Keratinocyte (primary cell): ENCODE results near the gene CHRNA5. TPM values are rescaled to one million over a fixed set of nuclear protein-coding genes. Genes with fewer than 3 reads are reported as not detected.

Experiments used
- DNase-seq: peaks from one replicate; pipeline ENCODE4 v3.0.0-alpha.2; 2011; ENCODE audit warnings: low read depth, missing footprints, low spot score
- FAIRE-seq: peaks from 2 replicates; lab custom pipeline; 2011; peaks lifted over from hg19 to GRCh38; lab: Jason Lieb, UNC
- H2AFZ ChIP-seq: 2 replicates; pipeline ENCODE4 v1.6.0; 2012; ENCODE audit warnings: low read length, control low read depth, inconsistent platforms; ENCODE audit not compliant: control insufficient read depth
- H3K27ac ChIP-seq: 2 replicates; pipeline ENCODE4 v1.5.1; 2011; ENCODE audit warnings: low read length; ENCODE audit not compliant: control insufficient read depth, insufficient read depth
- H3K27me3 ChIP-seq: 3 replicates; pipeline ENCODE4 v1.6.0; 2011; ENCODE audit warnings: low read length; ENCODE audit not compliant: control insufficient read depth, insufficient read depth; ENCODE audit errors: extremely low read depth
- H3K36me3 ChIP-seq, 2 experiments: 2 replicates in 1 of 2; 3 replicates in 1 of 2; pipeline ENCODE4 v1.5.1; 2011; ENCODE audit warnings: low read length in 2 of 2, mild to moderate bottlenecking in 1 of 2; ENCODE audit not compliant: control insufficient read depth in 2 of 2, insufficient read depth in 2 of 2; ENCODE audit errors: extremely low read depth in 1 of 2
- H3K4me1 ChIP-seq: 3 replicates; pipeline ENCODE4 v1.5.1; 2011; ENCODE audit warnings: low read length; ENCODE audit not compliant: control insufficient read depth, insufficient read depth; ENCODE audit errors: extremely low read depth
- H3K4me2 ChIP-seq: 3 replicates; pipeline ENCODE4 v1.6.0; 2011; ENCODE audit warnings: low read depth, low read length; ENCODE audit not compliant: control insufficient read depth, insufficient read depth; ENCODE audit errors: extremely low read depth
- H3K4me3 ChIP-seq, 3 experiments: fragments of 200-600 bp in 1 of 3; sonication (generic) in 1 of 3; 2 replicates in 2 of 3; 3 replicates in 1 of 3; pipeline ENCODE4 v1.5.1; 2011 to 2016; ENCODE audit warnings: low read length in 3 of 3, mild to moderate bottlenecking in 3 of 3, control low read depth in 2 of 3, inconsistent platforms in 1 of 3, low read depth in 1 of 3, mixed read lengths in 1 of 3, mixed run types in 1 of 3, moderate library complexity in 1 of 3; ENCODE audit not compliant: control insufficient read depth in 2 of 3, insufficient read depth in 2 of 3; ENCODE audit errors: extremely low read depth in 1 of 3
- H3K79me2 ChIP-seq: 2 replicates; pipeline ENCODE4 v1.6.0; 2012; ENCODE audit warnings: low read length; ENCODE audit not compliant: control insufficient read depth, insufficient read depth
- H3K9ac ChIP-seq: 3 replicates; pipeline ENCODE4 v1.6.0; 2011; ENCODE audit warnings: low read length; ENCODE audit not compliant: control insufficient read depth, insufficient read depth; ENCODE audit errors: extremely low read depth
- H3K9me1 ChIP-seq: 3 replicates; pipeline ENCODE4 v1.6.0; 2011; ENCODE audit warnings: low read length; ENCODE audit not compliant: control insufficient read depth, insufficient read depth; ENCODE audit errors: extremely low read depth
- H3K9me3 ChIP-seq: 2 replicates; pipeline ENCODE4 v1.5.1; 2012; ENCODE audit warnings: low read depth, low read length; ENCODE audit not compliant: control insufficient read depth
- H4K20me1 ChIP-seq: 3 replicates; pipeline ENCODE4 v1.6.0; 2011; ENCODE audit warnings: low read length; ENCODE audit not compliant: control insufficient read depth, insufficient read depth; ENCODE audit errors: extremely low read depth
- CTCF ChIP-seq, 3 experiments: IDR thresholded peaks in 1 of 3; conservative IDR thresholded peaks in 1 of 3; optimal IDR thresholded peaks in 1 of 3; 2 replicates in 2 of 3; 3 replicates in 1 of 3; pipeline versions ENCODE3 to v1.5.1; 2011; ENCODE audit warnings: low read length in 3 of 3, mild to moderate bottlenecking in 3 of 3, moderate library complexity in 2 of 3, control low read depth in 1 of 3, inconsistent platforms in 1 of 3; ENCODE audit not compliant: insufficient read depth in 2 of 3; ENCODE audit errors: extremely low read depth in 1 of 3
- EZH2 ChIP-seq: IDR thresholded peaks from one replicate; pipeline ENCODE4 v1.6.1; 2012; ENCODE audit warnings: inconsistent platforms, mild to moderate bottlenecking, low read length, moderate library complexity
- dilution Hi-C: fragments of 300-500 bp; cut with MboI; formaldehyde crosslinking; loops from one replicate; pipeline ENCODE4 v1.7.0; 2020; ENCODE audit warnings: low sequenced_read_pairs; ENCODE audit not compliant: extremely low pct_ligation_motif_present
- polyA plus RNA-seq, 5 experiments: library from polyadenylated mRNA; depleted of rRNA in 3 of 5; stranded (reverse) in 3 of 5; stranded (forward) in 1 of 5; unstranded in 1 of 5; fragments of >200 nt; gene quantifications; 1 replicate in 1 of 5; 2 replicates in 3 of 5; 3 replicates in 1 of 5; pipeline versions ENCODE4 v1.2.1 to v1.2.3, GENCODE V29; 2011 to 2012; ENCODE audit warnings: missing spikeins in 2 of 5, low read depth in 1 of 5, low replicate concordance in 1 of 5

The CHRNA5 gene
- polyA plus RNA-seq, 1 donor (not counting 4 experiments of a cell fraction or from before 2014, with no cell fraction given): 10.0 TPM

GRCh38 chr15:78550194-78550593 lies 15.1 kb upstream of the CHRNA5 start:
- dilution Hi-C loops: no loop called here
- Histone ChIP-seq H3K4me2 (no peak overlapping the region), H2AFZ (no peak overlapping the region), H3K79me2 (no peaks in the 10 kb centered on the region), H3K9ac (no peak overlapping the region), H3K9me1 (no peaks in the 10 kb centered on the region), H4K20me1 (no peaks in the 10 kb centered on the region), H3K27me3 (no peaks in the 10 kb centered on the region), H3K4me1 (no peaks in the 10 kb centered on the region), H3K4me3 (no peak overlapping the region), H3K9me3 (no peaks in the 10 kb centered on the region), H3K27ac (no peak overlapping the region), H3K36me3 (peaks cover 15 to 19% of the 10 kb centered on the region in 2 experiments)
- no peak for TF ChIP-seq CTCF (optimal IDR thresholded peaks at IDR 0.05 in 1 of 3, IDR thresholded peaks at IDR 0.05 in 1 of 3, conservative IDR thresholded peaks at IDR 0.05 in 1 of 3; ENCODE audit: extremely low read depth in 1 of 3, insufficient read depth in 2 of 3, low read length in 3 of 3)
- no peak for TF ChIP-seq EZH2
- FAIRE-seq: no peak
- no peak for DNase-seq

DNA sequence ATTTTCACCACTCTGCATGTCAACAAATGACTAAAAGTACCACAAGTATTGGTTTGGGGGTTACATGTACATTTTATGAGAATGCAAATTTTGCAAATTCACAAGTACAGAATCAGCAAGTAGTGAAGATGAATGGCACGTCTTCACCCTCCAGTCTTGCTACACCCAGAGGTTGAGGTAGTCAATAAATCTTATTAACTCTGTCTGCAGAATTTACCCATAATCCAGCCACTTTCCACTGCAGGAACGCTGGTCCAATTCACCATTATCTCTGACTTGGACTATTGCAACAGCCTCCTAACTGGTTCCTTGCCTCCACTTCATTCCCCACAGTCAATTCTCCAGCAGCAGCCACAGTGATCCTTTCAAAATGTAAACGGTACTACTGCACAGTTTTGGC lies 14.5 kb upstream of the CHRNA5 start:
- no peaks in the 10 kb centered on the region for H3K9me3 ChIP-seq
- TF ChIP-seq CTCF (optimal IDR thresholded peaks at IDR 0.05 in 1 of 3, IDR thresholded peaks at IDR 0.05 in 1 of 3, conservative IDR thresholded peaks at IDR 0.05 in 1 of 3; ENCODE audit: extremely low read depth in 1 of 3, insufficient read depth in 2 of 3, low read length in 3 of 3) (no peak), EZH2 (no peak)
- no peak overlapping the region for H3K4me3 ChIP-seq
- dilution Hi-C loops: no loop called here
- FAIRE-seq (no peak), DNase-seq (no peak)
- no peak overlapping the region for H3K9ac ChIP-seq
- no peaks in the 10 kb centered on the region for H3K79me2 ChIP-seq
- no peaks in the 10 kb centered on the region for H3K4me1 ChIP-seq
- H3K4me2 ChIP-seq: no peak overlapping the region
- peaks cover 12 to 17% of the 10 kb centered on the region in 2 experiments for H3K36me3 ChIP-seq
- no peak overlapping the region for H3K27ac ChIP-seq
- no peaks in the 10 kb centered on the region for H4K20me1 ChIP-seq
- H2AFZ ChIP-seq: no peak overlapping the region
- no peaks in the 10 kb centered on the region for H3K27me3 ChIP-seq
- no peaks in the 10 kb centered on the region for H3K9me1 ChIP-seq
